NCI-H510A (cell line): Measurements from ENCODE around the gene WDR77.

ENCODE experiments used
- DNase-seq: peaks from one replicate; lab custom pipeline; 2025; lab: John Stamatoyannopoulos, UW

WDR77 gene

DNA sequence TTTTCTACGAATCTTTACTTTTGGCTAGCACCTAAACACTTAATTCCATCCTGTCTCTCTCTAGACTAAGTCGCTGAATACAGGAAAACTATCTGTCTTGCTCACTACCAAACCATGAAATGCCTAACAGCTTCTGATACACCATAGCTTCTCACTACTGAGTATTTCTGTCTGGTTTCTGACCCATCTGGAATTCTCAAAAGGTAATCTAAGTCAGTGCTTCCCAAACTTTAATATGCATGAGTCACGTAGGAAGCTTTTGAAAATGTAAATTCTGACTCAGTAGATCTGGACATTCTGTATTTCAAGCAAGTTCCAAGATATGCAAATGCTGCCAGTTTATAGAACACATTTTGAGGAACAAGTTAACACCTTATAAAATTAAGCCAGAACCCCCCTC lies 12.3 kb downstream of the WDR77 start:
- no peak for DNase-seq

DNA sequence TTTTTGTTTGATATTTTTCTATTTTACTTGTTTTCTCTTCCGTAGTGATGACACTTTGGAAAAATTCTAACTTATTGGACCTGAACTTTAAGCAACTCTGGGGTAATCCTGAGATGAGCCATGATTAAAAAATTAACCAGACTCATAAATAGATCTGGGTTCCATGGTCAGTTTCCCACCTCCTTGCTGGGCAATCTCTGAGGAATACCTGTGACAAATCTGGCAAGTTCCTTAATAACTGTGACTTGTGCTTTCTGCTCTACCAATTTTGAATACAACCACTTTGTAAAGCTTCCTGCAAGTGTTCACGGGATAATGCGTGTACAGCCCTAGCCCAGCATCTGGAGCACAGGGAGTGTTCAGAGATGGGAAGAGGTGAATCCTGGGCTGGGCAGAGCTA lies 24.8 kb downstream of the WDR77 start:
- no peak for DNase-seq

DNA sequence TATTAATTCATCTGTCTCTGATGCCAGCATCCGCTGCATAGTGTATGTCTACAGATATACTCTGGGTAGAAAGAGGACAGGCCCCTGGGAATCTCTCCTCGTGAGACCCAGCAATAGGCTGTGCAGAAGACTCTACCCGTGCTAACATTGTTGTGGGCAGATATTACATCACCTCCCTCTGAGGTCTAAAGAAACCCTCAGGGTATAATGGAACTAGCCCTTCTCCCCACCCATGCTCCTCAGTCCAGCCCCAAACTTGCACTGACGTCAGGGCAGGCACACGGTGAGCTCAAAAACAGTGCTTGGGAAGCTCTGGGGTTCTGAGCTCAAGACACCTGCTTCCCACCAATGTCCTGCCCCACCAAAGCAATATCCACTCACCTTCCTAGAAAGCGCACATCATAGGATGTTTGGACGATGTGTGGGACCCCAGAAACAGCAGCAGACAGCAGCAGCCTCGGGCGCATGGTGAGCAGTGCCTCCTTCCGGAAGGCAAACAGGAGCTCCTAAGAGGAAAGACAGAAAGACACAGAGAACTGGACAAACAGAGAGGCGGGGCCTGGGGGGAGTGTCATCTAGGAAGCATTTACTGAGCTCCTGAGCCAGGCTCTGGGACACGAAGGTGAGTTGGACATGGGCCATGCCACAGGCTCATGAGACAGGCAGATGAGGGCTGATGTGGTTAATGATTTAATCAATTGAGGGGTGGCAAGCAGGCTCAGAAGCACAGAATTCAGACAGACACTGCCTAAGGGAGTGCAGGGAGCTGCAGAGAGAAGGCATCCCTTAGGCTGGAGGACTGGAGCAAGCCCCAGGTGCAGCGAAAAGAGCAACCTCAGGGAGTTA lies 26.3 kb downstream of the WDR77 start:
- DNase-seq: no peak

DNA sequence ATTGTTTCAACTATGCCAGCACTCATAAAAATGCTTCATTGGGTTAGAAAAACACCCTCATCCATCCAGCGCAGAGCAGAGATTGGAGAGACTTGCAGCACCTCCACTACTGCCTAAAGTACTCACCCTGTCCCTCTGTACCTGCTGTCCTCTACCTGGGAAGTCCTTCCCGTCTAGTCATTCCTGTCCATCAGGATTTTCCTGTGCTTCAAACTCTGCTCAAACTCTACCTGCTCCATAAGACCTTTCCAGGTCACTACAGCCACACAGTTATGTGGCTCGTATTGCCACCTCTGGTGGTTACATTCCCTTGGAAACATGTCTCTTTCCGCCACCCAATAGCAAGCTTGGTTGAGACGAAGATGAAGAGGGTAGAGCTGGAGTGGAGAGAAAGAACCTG lies 28.7 kb downstream of the WDR77 start:
- no peak for DNase-seq

DNA sequence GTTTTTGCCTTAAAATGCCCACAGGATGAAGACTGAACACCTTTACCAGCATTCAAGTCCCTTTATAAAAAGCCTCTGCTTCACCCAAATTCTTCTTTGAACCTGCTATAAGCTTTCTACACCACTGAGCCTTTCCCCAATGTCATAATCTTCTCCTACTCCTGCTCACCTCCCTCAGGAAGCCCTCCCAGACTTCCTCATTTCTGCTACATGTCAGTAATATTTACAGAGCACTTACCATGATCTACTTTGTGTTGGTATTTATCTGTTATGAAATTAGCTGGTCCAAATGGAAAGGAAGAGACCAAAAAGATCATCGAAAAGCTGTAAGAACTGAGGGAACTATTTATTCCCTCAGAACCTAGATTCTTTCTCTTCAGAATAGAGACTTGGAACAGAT lies 30.0 kb downstream of the WDR77 start:
- no peak for DNase-seq

DNA sequence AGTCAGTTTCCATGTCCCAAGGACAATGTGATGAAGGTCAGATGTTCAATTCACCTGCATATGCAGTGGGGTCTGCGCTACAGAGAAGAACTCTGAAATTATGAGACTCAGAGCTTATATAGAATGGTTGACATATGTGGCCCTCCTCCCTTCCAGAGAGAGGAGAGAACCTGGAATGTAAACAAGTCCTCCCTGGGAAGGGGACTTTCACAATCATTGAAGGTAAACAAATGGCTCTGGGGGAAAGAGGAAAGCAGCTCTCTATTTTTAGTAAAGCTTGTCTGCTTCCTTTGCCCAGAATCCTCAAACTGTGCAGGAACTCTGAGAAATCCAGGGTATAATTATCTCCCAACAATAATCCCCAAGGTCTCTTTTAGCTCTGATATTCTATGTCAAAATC lies 31.3 kb downstream of the WDR77 start:
- no peak for DNase-seq

DNA sequence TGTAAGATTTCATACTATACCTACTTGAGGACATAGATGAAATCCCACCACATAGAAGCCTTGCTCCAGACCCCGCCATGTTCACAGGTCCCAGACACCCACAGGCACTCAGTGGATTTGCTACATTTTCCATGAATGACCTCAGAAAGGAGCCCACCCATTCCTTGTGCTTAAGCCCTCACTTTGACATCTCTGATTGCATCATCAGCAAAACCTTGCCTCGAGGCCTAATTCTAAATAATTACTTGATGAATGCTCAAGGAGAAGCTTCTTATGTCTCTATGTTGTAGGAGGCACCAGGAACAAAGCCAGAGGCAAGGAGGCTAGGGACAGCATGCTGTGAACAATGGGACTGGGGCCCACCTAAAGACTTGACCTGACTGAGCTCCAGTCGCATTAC lies 33.6 kb downstream of the WDR77 start:
- DNase-seq: no peak

DNA sequence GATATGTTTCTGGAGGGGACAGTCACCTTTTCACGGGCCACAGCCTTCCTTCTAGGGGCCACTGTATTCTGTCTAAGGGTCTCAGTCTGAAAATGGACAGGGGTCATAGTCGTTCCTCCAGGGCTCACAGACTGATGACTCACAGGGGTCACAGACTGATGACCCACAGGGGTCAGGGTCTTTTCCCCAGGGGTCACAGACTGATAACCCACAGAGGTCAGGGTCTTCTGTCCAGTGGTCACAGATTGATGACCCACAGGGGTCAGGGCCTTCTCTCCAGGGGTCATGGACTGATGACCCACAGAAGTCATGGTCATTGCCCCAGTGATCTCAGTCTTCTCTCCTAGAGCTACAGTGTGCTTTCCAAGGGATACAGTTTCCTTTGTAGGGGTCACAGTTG lies 34.3 kb downstream of the WDR77 start:
- DNase-seq: no peak

DNA sequence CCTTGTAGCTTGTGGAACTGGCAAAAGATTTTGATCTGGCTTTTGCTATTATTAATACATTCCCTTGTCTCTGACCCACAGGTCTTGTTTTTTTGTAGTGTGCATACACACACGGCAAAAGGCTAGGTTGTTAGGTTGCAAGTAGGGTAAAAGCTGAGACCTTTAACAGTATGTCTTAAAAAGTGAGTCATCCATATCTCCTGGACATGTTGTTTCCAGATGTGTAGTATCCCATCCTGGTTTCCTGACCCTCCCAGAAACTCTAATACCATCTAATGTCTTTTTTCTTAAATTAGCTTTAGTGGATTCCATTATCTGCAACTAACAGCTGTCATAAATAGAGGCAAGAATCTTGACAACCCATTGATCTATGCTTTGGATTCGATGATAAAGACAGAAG lies 36.2 kb downstream of the WDR77 start:
- DNase-seq: no peak

DNA sequence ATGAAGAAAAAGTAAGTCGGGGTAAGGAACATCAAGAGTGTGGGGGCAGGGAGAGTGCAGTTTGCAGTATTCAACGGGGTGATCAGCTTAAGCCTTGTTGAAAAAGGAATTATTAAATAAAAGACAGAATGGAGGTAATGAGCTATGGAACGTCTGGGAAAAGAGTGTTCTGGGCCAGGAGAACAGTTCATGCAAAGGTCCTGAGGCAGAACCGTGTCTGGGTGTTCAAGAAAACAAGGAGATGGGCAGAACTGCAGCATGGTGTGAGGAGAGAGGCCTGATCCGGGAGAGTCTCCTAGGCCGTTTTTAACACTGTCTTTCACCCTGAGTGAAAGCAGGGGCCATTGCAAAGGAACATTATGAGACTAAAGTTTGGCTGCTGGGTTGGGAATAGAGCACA lies 41.8 kb downstream of the WDR77 start:
- no peak for DNase-seq

DNA sequence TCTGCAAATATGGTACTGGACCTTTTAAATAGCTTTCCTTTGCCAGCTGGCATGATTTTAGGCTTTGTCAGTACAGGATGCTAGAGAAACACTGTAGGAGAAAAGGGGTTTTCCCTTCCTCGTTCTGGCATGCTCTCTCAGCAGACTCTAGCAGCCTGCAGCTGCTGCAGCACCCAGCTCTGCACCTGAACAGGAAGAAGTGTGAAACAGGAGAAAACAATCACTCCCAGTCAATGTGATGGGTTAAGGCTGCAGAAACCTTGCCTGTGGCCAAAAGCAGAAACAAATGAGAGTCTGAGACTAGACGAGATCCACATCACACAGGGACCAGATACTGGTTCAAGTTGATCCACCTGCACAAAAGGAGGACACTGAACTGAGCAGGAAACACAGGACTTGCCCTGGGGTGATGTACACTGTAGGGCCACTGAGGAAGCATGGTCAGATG lies 42.7 kb downstream of the WDR77 start:
- no peak for DNase-seq

DNA sequence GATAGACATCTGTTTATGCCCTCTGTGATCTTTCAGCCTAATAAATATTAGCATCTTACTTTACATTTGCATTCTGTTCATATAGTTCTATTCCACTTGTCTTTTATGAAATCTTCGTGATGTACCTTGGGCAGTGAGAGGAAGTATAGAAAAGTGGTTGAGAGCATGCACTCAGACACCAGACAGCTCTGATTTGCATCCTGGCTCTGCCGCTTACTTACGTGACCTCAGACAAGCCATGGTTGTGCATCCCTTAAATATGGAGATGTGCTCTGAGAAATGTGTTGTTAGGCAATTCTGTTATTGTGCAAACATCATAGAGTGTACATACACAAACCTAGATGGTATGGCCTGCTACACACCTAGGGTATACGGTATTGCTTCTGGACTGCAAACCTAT lies 44.5 kb downstream of the WDR77 start:
- DNase-seq: no peak

DNA sequence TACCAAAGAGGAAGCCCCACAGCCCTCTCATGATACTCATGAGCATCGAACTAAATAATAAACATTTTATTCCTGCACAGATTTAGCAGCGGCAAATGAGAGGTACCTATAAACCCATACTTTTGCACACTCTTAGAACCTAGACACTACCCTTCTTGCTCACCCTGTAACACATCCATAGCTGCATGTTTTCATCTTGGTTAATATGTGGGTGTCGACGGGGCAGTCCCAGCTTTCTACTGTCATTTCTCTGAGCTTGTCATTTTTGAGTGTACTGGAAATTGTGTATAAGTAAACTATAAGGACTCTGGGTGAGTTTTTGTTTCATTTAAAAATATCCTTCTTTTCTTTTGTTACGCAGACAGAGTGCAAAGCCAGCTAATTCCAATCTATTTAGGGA lies 47.0 kb downstream of the WDR77 start:
- no peak for DNase-seq

DNA sequence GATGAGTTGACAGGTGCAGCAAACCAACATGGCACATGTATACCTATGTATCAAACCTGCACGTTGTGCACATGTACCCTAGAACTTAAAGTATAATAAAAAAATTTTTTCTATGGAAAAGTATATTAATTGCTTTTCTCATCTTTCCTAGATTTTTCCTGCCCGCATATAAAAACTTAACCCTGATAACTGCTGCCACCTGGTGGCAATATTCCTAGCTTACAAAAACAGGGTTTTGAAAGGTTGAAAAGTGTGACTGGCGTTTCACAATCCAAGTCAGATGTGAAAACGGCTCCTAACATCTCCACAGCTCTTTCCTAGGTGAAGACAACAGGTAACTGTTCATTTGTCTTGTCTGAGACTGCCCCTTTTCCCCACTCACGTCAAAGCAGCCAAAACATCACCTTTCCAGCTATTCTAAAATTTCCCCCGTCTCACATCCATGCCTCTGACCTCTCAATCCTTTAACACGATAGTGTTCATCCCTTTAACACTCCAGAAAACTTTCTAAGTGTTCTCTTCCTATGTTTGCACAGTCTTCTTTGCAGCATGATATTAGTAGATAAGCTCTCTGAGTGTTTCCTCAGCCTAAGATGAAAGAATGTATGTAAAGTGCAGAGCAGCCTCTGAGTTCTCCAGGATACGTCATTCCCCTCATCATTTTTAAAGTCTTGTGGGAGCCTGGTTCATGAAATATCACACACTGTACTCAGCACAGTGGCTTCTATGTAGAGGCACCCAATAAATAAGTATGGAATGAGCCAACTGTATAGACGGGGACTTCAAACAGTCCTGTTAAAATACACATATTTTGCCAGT lies 49.1 kb downstream of the WDR77 start:
- DNase-seq: no peak

DNA sequence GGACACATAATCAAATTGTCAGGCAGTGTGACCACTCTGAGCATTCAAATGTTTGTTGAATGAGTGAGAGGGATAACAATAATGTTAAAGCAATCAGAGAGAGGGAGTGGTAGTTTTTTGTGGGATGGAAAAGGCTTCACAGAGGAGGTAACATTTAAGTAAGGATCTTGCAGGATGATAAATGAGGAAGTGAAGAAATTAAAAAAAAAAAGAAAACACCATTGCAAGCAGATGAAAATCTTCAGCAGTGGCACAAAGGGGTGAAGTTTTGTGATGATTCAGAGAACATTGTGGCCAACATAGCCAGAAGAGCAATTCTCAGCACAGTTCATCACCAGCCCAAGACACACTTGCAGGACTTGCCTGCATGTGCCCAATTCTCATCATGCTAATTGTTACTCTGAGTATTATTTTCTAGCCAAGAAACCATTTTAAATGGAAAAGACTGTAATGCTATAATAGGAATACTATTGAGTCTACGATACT lies 56.6 kb downstream of the WDR77 start:
- DNase-seq: no peak

DNA sequence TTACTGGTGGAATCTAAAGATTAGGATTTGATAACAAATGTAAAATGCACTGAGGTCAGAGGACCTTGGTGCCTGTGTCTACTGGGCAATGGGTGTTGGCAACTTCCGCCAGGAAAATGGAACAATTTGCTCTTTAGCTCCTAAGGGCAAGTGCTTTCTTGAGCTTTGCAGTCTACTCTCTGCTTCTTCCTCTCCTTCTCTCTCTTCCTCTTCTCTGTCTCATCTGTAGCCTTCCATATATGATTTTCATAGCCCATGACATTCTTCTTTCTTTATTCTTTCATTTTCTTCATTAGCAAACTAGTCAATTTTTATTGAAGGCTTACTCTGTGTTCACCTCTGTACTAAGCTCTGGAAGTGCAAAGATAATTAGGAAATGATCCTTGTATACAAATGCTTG lies 57.0 kb downstream of the WDR77 start:
- DNase-seq: no peak
